Activated naive CD4-positive, alpha-beta T cell treated with anti-CD3 and anti-CD28 coated beads for 36 hours (primary cell): Measurements from ENCODE around the gene ALDOA. TPM values are rescaled to one million over a fixed set of nuclear protein-coding genes. Genes with fewer than 3 reads are reported as not detected.

Source experiments
- CTCF ChIA-PET: fragments of 350-600 bp; sonication (Branson Sonifier 250); formaldehyde crosslinking; loops from one replicate; lab custom pipeline; 2021; ENCODE audit warnings: antibody characterized with exemption; lab: Charles Lee
- DNase-seq: peaks from one replicate; pipeline ENCODE4 v3.0.0-alpha.2; 2020
- H3K27ac Mint-ChIP-seq: one replicate; pipeline ENCODE4 v1.8.0; 2021; ENCODE audit warnings: mild to moderate bottlenecking, mixed read lengths
- H3K27me3 Mint-ChIP-seq: one replicate; pipeline ENCODE4 v1.8.0; 2021; ENCODE audit warnings: low read depth, mixed read lengths
- H3K36me3 Mint-ChIP-seq: one replicate; pipeline ENCODE4 v1.8.0; 2021; ENCODE audit warnings: low read depth, mixed read lengths
- H3K4me1 Mint-ChIP-seq: one replicate; pipeline ENCODE4 v1.8.0; 2021; ENCODE audit warnings: low read depth, mixed read lengths
- H3K4me3 Mint-ChIP-seq: one replicate; pipeline ENCODE4 v1.8.0; 2021; ENCODE audit warnings: mild to moderate bottlenecking, moderate library complexity, mixed read lengths
- H3K9me3 Mint-ChIP-seq: one replicate; pipeline ENCODE4 v1.8.0; 2021; ENCODE audit warnings: mixed read lengths
- intact Hi-C: fragments of 100-400 bp; cut with micrococcal nuclease; formaldehyde crosslinking; loops from one replicate; pipeline ENCODE4 v1.15.1; 2023
- total RNA-seq, 2 experiments: library from RNA; stranded (reverse); gene quantifications; one replicate each; pipeline ENCODE4 v1.2.3, GENCODE V29; 2021

ALDOA gene
- total RNA-seq, 2 experiments from 2014 or later: 1,750 to 1,795 TPM

DNA sequence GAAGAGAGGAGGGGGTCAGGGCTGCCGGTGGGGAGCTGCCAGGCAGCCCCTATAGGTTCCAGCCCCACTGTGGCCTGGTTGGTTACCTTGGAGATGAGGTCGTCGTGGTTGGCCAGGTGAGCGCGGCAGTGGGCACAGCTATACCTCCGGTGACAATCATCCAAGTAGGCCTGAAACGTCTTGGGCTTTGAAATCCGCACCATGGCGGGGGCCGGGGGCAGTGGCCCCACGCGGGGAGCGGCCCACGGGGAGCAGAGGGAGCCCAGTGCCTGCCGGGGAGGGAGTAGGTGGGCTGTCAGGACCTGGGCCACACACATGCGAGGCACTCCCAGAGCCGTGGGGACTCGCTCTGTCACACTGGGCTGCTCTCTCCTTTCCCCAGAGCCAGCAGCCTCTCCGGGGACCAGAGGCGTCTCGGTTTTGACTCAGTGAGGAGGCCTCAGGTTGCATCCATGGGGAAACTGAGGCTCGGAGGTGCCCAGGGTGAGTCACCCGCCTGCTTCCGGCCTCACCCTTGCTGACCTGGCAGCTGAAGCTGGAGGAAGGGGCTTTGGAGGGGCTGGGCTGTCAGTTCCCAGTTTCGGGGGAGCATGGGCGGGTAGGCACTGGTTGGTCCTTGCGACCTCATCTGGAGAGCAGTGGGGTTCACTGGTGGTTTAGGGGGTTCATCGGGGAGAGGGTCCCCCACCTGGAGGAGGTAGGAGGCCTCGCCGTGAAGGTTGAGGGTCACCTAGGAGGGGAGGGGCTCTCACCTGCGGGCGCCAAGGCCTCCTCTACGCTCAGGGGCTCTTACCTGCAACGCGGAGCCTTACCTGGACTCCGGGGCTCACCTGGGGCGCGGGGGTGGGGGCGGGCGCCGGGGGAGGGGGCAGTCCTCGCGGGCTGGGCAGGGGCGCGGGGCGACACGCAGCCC, 29.9 kb downstream of the ALDOA start:
- peaks cover 38% of the 10 kb centered on the region for H3K4me1 Mint-ChIP-seq
- H3K9me3 Mint-ChIP-seq: peaks cover 25% of the 10 kb centered on the region
- DNase-seq: peak; percentile 45
- H3K27me3 Mint-ChIP-seq: no peaks in the 10 kb centered on the region
- peak overlapping the region; percentile 84 for H3K4me3 Mint-ChIP-seq
- peaks cover 20% of the 10 kb centered on the region for H3K36me3 Mint-ChIP-seq
- intact Hi-C loops: loop anchor here (1.0 to 2.0 kb wide), 3 partner anchors 28 to 35 kb away; partner anchors contain the start of genes ALDOA and MAPK3
- peak overlapping the region; percentile 87 for H3K27ac Mint-ChIP-seq
- CTCF ChIA-PET: no interaction called here

GRCh38 chr16:30096105-30096861, 30.7 kb downstream of the ALDOA start, which contains the start of gene YPEL3:
YPEL3 (minus strand) TSS chr16:30096213; CDS start chr16:30095482, 731 bp downstream.
- H3K4me3 Mint-ChIP-seq: peak within 1 kb of the TSS; percentile 84
- CTCF ChIA-PET: interaction anchor here (0.9 to 1.2 kb wide), 2 partner anchors 11 to 15 kb away, joined by 4 to 5 read pairs; no protein-coding TSS in a partner anchor
- no peaks in the 10 kb centered on the region for H3K27me3 Mint-ChIP-seq
- peaks cover 25% of the 10 kb centered on the region for H3K9me3 Mint-ChIP-seq
- peak; percentile 90 for DNase-seq
- intact Hi-C loops: loop anchor here (1.0 to 2.0 kb wide), 3 partner anchors 27 to 35 kb away; partner anchors contain the start of genes ALDOA and MAPK3
- H3K4me1 Mint-ChIP-seq: peaks cover 35% of the 10 kb centered on the region
- H3K27ac Mint-ChIP-seq: peak within 1 kb of the TSS; percentile 87
- H3K36me3 Mint-ChIP-seq: peaks cover 20% of the 10 kb centered on the region

GRCh38 chr16:30096862-30097563, 31.5 kb downstream of the ALDOA start:
- Mint-ChIP-seq H3K9me3 (peaks cover 25% of the 10 kb centered on the region), H3K27me3 (no peaks in the 10 kb centered on the region), H3K4me1 (peaks cover 30% of the 10 kb centered on the region), H3K36me3 (peaks cover 20% of the 10 kb centered on the region), H3K4me3 (peak overlapping the region; percentile 74), H3K27ac (peak overlapping the region; percentile 87)
- DNase-seq: peak; percentile 21
- CTCF ChIA-PET: interaction anchor here (0.9 to 1.2 kb wide), 2 partner anchors 11 to 14 kb away, joined by 4 to 5 read pairs; no protein-coding TSS in a partner anchor
- intact Hi-C loops: loop anchor here (1.0 to 2.0 kb wide), 3 partner anchors 26 to 34 kb away; partner anchors contain the start of genes ALDOA and MAPK3

DNA sequence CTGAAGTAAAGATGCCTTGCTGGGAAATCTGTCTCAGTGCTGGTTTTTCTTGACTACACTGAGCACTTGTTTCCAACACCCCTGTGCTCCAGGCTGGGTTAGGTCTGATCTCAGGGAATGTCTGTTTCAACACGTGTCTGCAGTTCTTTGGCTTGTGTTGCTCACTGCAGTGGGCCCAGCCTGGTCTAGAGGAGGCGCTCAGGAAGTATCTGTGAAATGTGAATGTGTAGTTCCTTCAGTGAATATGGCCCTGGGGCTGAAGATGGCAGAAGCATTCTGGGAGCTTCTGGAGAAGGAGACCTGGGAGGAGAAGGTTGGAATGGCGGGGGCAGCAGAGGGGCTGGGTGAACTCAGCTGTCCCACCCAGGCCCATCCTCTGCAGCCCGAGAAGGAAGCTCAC, 38.5 kb downstream of the ALDOA start:
- Mint-ChIP-seq H3K36me3 (peaks cover 3% of the 10 kb centered on the region), H3K27ac (no peak overlapping the region), H3K4me3 (no peak overlapping the region), H3K9me3 (no peaks in the 10 kb centered on the region), H3K4me1 (no peaks in the 10 kb centered on the region), H3K27me3 (no peaks in the 10 kb centered on the region)
- CTCF ChIA-PET: interaction anchor here (0.6 to 1.3 kb wide), 3 partner anchors 8 to 55 kb away, joined by 3 to 9 read pairs (median 3); no protein-coding TSS in a partner anchor
- intact Hi-C loops: no loop called here
- DNase-seq: no peak

DNA sequence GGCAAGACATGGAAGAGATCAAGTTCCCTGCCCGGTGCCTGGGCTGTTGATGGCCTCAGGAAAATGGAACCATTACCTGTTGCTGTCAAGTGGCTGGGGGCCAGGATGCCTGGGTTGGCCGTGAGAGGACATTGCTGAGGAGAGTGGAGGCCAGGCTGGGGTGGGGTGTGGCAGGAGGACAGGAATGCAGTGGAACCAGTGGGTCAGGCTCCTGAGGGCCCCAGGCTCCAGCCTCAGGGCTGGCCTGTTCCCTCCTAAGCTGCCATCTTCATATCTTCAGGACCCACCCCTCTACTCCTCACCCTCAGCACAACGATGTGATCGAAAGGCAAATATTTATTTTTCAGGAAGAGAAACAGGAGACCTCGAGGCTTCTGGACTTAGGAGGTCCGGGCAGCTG, 38.9 kb downstream of the ALDOA start:
- H3K4me1 Mint-ChIP-seq: no peaks in the 10 kb centered on the region
- peak overlapping the region; percentile 14 for H3K27ac Mint-ChIP-seq
- DNase-seq: no peak
- H3K4me3 Mint-ChIP-seq: no peak overlapping the region
- CTCF ChIA-PET: interaction anchor here (0.6 to 1.1 kb wide), 2 partner anchors 12 to 55 kb away, joined by 3 read pairs; no protein-coding TSS in a partner anchor
- H3K9me3 Mint-ChIP-seq: no peaks in the 10 kb centered on the region
- intact Hi-C loops: no loop called here
- H3K36me3 Mint-ChIP-seq: peaks cover 3% of the 10 kb centered on the region
- no peaks in the 10 kb centered on the region for H3K27me3 Mint-ChIP-seq

DNA sequence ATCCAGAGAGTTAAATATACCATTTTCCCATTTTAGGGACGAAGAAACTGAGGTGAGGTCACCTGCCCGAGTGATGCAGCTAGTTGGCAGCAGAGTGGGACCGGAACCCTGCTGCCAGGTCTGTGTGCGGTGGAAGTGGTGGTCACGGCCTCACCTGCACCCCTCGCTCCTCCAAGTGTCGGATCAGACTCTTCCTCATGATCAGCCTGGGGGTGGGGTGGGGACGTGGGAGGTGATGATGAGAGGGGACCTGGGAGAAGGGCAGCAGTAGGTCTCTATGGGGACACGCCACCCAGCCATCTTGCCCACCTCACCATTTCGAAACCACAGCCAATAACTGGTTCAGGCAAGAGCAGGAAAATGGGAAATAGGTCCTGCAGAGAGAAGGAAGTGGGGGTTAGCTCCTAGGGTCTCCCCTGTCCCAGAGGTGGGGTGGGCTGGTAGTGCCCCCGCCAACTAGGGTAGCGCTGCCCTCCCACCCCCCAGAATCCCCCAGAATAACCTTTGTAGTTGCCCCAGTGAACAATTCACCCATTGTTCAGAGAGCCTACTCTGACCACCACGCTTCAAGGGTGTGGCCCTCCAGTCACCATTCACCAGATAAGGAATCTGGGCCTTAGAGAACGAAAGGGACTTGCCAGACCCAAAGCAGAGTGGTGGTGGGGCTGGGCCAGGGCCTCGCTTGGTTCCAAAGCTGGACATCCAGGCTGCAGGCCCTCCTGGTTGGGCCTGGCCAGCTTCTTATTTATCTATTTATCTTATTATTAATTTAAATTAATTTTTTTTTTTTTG, 42.7 kb downstream of the ALDOA start:
- Mint-ChIP-seq H3K4me1 (peaks cover 3% of the 10 kb centered on the region), H3K27me3 (no peaks in the 10 kb centered on the region), H3K4me3 (no peak overlapping the region), H3K27ac (no peak overlapping the region), H3K9me3 (no peaks in the 10 kb centered on the region), H3K36me3 (peaks cover 5% of the 10 kb centered on the region)
- CTCF ChIA-PET: interaction anchor here (1.1 kb wide), 1 partner anchor 12 kb away, joined by 4 read pairs; the partner anchor contains the start of gene YPEL3
- intact Hi-C loops: no loop called here
- DNase-seq: no peak

DNA sequence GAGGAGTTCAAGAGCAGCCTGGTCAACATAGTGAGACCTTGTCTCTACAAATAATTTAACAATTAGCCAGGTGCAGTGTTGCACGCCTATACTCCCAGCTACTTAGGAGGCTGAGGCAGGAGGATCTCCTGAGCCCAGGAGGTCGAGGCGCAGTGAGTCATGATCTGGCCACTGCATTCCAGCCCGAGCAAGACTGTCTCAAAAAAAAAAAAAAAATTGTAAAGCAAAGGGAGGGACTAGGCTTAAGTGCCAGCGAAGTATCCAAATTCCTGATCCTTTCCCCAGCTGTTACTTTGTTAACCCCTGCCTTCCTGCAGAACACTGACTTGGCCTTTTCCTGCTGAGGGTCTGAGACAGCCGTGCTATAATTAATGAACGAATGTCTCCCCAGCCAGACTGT, 45.1 kb downstream of the ALDOA start:
- Mint-ChIP-seq H3K36me3 (peaks cover 3% of the 10 kb centered on the region), H3K4me1 (peaks cover 14% of the 10 kb centered on the region), H3K27me3 (no peaks in the 10 kb centered on the region), H3K27ac (no peak overlapping the region), H3K9me3 (no peaks in the 10 kb centered on the region), H3K4me3 (no peak overlapping the region)
- intact Hi-C loops: no loop called here
- CTCF ChIA-PET: interaction anchor here (1.4 to 3.6 kb wide), 2 partner anchors 14 to 19 kb away, joined by 5 to 19 read pairs; partner anchors contain the start of gene TBX6
- DNase-seq: no peak

- Mint-ChIP-seq H3K27me3 (no peaks in the 10 kb centered on the region), H3K36me3 (peaks cover 3% of the 10 kb centered on the region), H3K27ac (peak overlapping the region; percentile 46), H3K9me3 (no peaks in the 10 kb centered on the region), H3K4me3 (no peak overlapping the region), H3K4me1 (peaks cover 14% of the 10 kb centered on the region)
- CTCF ChIA-PET: interaction anchor here (0.6 to 3.6 kb wide), 17 partner anchors 8 to 369 kb away, joined by 3 to 19 read pairs (median 4); partner anchors contain the start of genes MAPK3 and TBX6
- DNase-seq: peak; percentile 78
- intact Hi-C loops: loop anchor here (1.0 kb wide), 1 partner anchor 296 kb away; no protein-coding TSS in a partner anchor
Observed at GRCh38 chr16:30112197-30113030, 46.9 kb downstream of the ALDOA start.

DNA sequence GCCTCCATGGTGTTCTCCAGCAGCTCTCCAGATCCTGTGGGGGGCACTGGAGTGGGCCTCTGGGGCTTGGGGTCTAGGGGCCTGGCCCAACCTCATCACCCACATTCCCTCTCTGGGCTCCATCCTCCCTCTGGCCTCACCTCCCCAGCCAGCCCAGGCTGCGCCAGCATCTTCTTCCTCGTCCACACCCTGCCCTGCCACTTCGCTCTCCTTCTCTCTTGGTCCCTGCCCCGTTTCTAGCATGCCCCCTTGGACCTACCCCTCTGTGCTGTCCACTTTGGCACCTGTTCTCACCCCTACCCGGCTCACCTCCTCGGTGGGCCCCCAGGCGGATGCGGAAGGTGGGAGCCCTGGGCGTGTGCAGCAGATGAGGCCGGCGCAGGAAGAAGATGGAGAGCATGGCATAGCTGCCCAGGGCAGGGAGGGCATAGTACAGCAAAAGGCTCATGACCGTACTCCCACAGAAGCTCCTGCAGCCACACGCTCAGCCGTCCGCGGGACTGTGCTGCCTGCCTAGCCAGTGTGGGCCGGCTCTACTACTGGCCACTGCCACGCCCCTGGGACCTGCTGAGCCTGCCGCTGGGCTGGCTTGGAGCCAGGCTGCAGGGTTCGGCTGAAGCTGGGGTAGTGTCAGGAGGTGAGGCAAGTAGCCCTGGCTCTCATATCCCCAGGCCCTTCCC, 47.6 kb downstream of the ALDOA start, which contains the start of gene GDPD3:
TSS of gene GDPD3 (minus strand) at position 507 of the 680 bp plus-strand sequence. CDS start at position 448, 59 bp downstream.
- intact Hi-C loops: no loop called here
- H3K9me3 Mint-ChIP-seq: no peaks in the 10 kb centered on the region
- peaks cover 3% of the 10 kb centered on the region for H3K36me3 Mint-ChIP-seq
- CTCF ChIA-PET: interaction anchor here (0.6 to 3.6 kb wide), 13 partner anchors 10 to 72 kb away, joined by 3 to 19 read pairs (median 4); partner anchors contain the start of genes MAPK3 and TBX6
- no peak within 1 kb of the TSS for H3K4me3 Mint-ChIP-seq
- DNase-seq: no peak
- peaks cover 14% of the 10 kb centered on the region for H3K4me1 Mint-ChIP-seq
- no peaks in the 10 kb centered on the region for H3K27me3 Mint-ChIP-seq
- peak within 1 kb of the TSS; percentile 46 for H3K27ac Mint-ChIP-seq
